HG03439 (cell line): ENCODE measurements around the gene GRIN3B.

Experiments
- ATAC-seq: cut with Tn5 transposase; IDR thresholded peaks from one replicate; pipeline ENCODE4 v1.9.1; 2021; ENCODE audit warnings: mild to moderate bottlenecking, moderate library complexity; ENCODE audit not compliant: unreplicated experiment

The GRIN3B gene

GRCh38 chr19:1004803-1005664, 4.8 kb downstream of the GRIN3B start:
- no peak for ATAC-seq

DNA sequence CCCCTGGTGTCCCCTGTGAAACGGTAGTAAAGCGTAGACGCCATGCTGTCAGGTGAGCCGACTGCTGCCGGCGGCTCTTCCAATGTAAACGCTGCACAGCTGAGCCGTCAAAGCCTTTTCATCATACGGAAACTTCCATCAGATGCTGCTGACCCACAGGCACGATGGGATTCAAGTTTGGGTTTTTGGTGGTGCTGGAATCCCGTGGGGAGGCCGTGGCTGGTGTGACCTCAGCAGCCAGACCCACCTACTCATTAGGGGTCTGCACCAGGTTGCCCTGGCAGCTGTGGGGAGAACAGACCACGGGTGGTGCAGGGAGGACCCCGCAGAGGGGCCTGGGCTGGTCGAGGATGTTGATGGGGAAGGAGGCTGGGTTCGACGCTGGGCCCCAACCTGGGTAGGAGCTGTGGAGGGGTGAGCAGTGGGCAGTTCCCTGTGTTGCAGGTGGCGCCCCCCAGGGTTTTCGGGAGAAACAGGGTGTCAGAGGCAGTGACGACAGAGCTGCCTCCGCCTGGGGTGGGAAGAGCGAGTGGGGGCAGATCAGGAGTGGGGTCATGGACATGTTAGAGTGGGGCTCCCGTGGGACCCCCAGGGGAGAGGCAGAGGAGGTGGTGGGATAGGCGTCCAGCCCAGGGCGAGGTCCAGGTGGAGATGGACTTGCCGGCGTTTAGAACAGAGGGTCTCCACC, 6.6 kb downstream of the GRIN3B start:
- no peak for ATAC-seq

GRCh38 chr19:1007399-1008251, 7.4 kb downstream of the GRIN3B start:
- ATAC-seq, result no peak

- no peak for ATAC-seq
These were observed 8.2 kb downstream of the GRIN3B start for GRCh38 chr19:1008268-1009040.

GRCh38 chr19:1009041-1009980, 9.1 kb downstream of the GRIN3B start:
- ATAC-seq, result no peak

GRCh38 chr19:1009981-1010538, 9.8 kb downstream of the GRIN3B start:
- no peak for ATAC-seq

- ATAC-seq, result no peak
These were observed 10.6 kb downstream of the GRIN3B start for GRCh38 chr19:1010586-1011510.

- no peak for ATAC-seq
These were observed 11.7 kb downstream of the GRIN3B start for GRCh38 chr19:1011831-1012333.

DNA sequence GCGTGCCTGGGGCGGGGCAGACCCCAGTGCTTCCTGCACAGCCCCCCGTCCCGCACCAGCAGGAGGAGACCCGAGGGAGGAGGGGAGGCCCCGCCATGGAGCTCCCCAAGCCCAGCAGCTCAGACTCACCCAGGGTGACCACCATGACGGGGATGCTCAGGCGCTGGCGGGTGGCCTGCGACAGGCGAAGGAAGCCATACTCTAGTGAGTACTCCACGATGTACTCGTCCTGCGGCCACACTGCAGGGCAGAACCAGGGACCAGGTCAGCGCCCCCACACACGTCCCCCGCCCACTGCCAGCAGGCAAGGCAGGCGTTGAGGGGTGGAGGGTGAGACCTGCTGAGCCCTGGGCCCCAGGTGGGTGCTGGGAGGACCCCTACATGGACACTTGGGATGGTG, 12.1 kb downstream of the GRIN3B start:
- no peak for ATAC-seq

DNA sequence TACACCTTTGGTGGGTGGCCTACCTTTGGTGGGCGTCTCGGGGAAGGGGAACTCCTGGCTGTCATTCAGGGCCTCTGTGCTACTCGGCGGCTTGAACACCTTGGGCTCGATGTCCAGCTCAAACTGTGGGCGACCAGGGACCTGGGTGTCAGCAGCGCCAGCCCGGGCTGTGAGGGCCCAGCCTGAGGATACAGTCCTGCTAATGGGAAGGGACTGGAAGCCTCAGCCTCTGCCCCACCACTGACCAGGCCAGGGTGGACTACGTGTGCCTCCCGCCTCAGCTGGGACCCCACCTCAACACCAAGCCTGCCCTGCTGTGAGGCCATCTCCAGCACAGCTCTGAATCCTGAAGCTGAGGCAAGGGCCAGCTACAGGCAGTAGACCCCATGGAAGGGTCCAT, 13.0 kb downstream of the GRIN3B start:
- no peak for ATAC-seq

- ATAC-seq, result no peak
These were observed 14.2 kb downstream of the GRIN3B start for GRCh38 chr19:1014161-1015060.

DNA sequence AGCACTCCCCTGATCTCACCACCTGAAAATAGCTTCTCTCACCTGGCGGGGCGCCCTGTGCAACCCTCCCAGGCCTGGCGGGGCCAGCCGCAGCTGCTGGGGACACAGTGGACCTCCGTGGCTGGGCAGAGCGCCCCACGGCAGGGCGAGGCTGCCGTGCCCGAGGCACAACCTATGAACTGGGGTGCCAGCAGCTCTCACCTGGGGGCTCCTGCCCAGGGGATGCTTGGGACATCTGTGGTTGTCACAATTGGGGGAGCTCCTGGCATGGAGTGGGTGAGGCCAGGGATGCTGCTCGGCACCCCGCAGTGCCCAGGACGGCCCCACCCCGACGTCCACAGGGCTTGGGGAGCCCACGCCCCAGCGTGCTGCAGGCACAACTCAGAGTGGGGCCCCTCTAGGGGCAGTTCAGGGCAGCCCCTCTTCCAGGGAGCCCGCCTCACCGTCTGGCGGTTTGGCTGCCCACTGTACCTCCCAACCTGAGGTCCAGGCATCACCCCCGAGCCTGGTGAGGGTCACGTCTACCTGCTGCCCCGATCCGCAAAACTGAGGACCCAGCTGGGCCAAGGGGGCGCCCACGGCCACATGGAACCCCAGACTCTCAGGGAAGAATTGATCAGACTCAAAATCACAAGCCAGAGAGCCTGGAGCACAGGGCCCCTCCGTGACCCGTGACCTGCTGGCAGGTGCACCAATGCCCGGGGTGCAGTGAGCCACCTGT, 15.0 kb downstream of the GRIN3B start:
- no peak for ATAC-seq

GRCh38 chr19:1015782-1016646, 15.8 kb downstream of the GRIN3B start:
- ATAC-seq, result no peak

- no peak for ATAC-seq
These were observed 16.5 kb downstream of the GRIN3B start for GRCh38 chr19:1016647-1017114.
